ENCODE measurements around the gene ISL2. TPM values are rescaled to one million over a fixed set of nuclear protein-coding genes. Genes with fewer than 3 reads are reported as not detected.

Gene ISL2
- total and polyA plus RNA-seq, 2 of the 4 experiments (the other 2 are of a cell fraction): 1.3 to 3.6 TPM

DNA sequence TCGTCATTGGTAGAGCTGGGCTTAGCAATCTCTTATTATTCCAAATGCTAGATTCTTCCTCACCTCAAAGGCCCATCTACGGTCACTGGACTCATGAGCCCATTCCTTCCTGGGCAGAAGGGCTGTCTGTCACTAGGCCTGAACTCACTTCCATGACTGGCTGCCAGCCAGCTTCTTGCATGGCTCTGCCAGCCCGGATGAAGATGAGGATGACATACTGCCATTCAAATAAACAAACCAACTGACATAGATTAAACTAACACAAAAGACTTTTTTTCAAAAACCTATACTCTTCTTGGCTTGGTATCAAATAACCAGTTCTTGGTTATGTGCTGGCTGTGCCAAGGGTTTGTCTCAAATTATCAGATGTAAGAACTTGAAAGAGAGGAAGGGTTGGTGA is 23.8 kb downstream of the ISL2 start:
- intact Hi-C loops (cut with micrococcal nuclease): no loop called here
- Histone ChIP-seq H3K36me3 (ENCODE audit: control insufficient read depth, insufficient read depth, low read length) (no peaks in the 10 kb centered on the region), H3K18ac (ENCODE audit: low read depth, low read length) (no peak overlapping the region), H3K4me3 (ENCODE audit: insufficient read depth, low read depth, low read length) (no peak overlapping the region), H4K20me1 (ENCODE audit: insufficient read depth, low read length) (no peaks in the 10 kb centered on the region), H2BK120ac (ENCODE audit: low read depth, low read length) (no peak overlapping the region), H2BK15ac (ENCODE audit: low read depth, low read length) (no peak overlapping the region), H3K9ac (ENCODE audit: low read depth, low read length) (no peak overlapping the region), H4K91ac (ENCODE audit: insufficient read depth, low read depth, low read length) (no peak overlapping the region), H4K5ac (ENCODE audit: low read depth, low read length) (no peak overlapping the region), H2AFZ (replicated peaks; ENCODE audit: low read length, poor library complexity) (no peak overlapping the region), H3K4me2 (ENCODE audit: low read depth, low read length) (no peak overlapping the region), H3K4me1 (ENCODE audit: control insufficient read depth, insufficient read depth, low read length) (no peaks in the 10 kb centered on the region), H3K9me1 (ENCODE audit: insufficient read depth, low read length) (no peaks in the 10 kb centered on the region; the same call in 1 of the 2 replicates), H3K23ac (ENCODE audit: low read depth, low read length) (no peak overlapping the region), H2AK5ac (ENCODE audit: low read depth, low read length) (no peak overlapping the region), H2BK20ac (ENCODE audit: low read depth, low read length) (no peak overlapping the region), H3K27me3 (ENCODE audit: control insufficient read depth, insufficient read depth, low read length) (no peaks in the 10 kb centered on the region), H2AK9ac (replicated peaks; ENCODE audit: low read depth, low read length, poor library complexity) (no peak overlapping the region), H3K56ac (ENCODE audit: extremely low read depth, insufficient read depth, low read length) (no peak overlapping the region), H4K8ac (ENCODE audit: low read depth in 2 of 2, low read length in 2 of 2) (no peak overlapping the region), H2BK5ac (ENCODE audit: low read depth, low read length, poor library complexity, severe bottlenecking) (no peak overlapping the region), H3K79me1 (ENCODE audit: low read depth in 1 of 2, low read length in 2 of 2) (no peaks in the 10 kb centered on the region), H3K9me3 (ENCODE audit: control insufficient read depth, insufficient read depth, low read length) (no peaks in the 10 kb centered on the region), H3K4ac (ENCODE audit: low read depth, low read length) (no peak overlapping the region), H3K14ac (replicated peaks; ENCODE audit: low read depth, low read length) (no peak overlapping the region), H3K27ac (ENCODE audit: insufficient read depth, low read length) (no peak overlapping the region)
- DNase-seq (no peak), ATAC-seq (ENCODE audit: low read depth) (no peak)
- WGBS, 2 experiments (ENCODE audit: extremely low coverage in 2 of 2, insufficient read length in 1 of 2): no CpG with 5 or more reads among the region's 3 CpGs
- dilution Hi-C loops (cut with HindIII; ENCODE audit: low sequenced_read_pairs, unreplicated experiment): no loop called here
- POLR2A ChIA-PET (ENCODE audit: unreplicated experiment): no interaction called here
- CTCF ChIA-PET: interaction anchor here (0.7 kb wide), 1 partner anchor 11 kb away, joined by 4 read pairs; no protein-coding TSS in a partner anchor
- BruUV-seq (replicated peaks): no TSS peak
- in situ Hi-C loops (cut with MboI; ENCODE audit: low sequenced_read_pairs): no loop called here
- no peak for TF ChIP-seq FOS (IDR thresholded peaks at IDR 0.05; ENCODE audit: low read depth, low read length)
- TF ChIP-seq, protein P1, sequence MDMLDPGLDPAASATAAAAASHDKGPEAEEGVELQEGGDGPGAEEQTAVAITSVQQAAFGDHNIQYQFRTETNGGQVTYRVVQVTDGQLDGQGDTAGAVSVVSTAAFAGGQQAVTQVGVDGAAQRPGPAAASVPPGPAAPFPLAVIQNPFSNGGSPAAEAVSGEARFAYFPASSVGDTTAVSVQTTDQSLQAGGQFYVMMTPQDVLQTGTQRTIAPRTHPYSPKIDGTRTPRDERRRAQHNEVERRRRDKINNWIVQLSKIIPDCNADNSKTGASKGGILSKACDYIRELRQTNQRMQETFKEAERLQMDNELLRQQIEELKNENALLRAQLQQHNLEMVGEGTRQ (IDR thresholded peaks at IDR 0.05; ENCODE audit: low read depth, low read length): no peak
- no peak for TF ChIP-seq RCOR1 (IDR thresholded peaks at IDR 0.05; ENCODE audit: insufficient replicate concordance, low read length)
- no peak for TF ChIP-seq BHLHE40 (IDR thresholded peaks at IDR 0.05; ENCODE audit: low read depth, low read length)
- TF ChIP-seq MAFK (IDR thresholded peaks at IDR 0.05; ENCODE audit: low read depth, low read length): no peak
- TF ChIP-seq POLR2A (IDR thresholded peaks at IDR 0.05; ENCODE audit: low read depth, low read length): no peak
- no peak for TF ChIP-seq CEBPB (IDR thresholded peaks at IDR 0.05; ENCODE audit: low read depth, low read length)
- TF ChIP-seq CHD1 (IDR thresholded peaks at IDR 0.05; ENCODE audit: low read depth, low read length): no peak
- TF ChIP-seq, protein P2, sequence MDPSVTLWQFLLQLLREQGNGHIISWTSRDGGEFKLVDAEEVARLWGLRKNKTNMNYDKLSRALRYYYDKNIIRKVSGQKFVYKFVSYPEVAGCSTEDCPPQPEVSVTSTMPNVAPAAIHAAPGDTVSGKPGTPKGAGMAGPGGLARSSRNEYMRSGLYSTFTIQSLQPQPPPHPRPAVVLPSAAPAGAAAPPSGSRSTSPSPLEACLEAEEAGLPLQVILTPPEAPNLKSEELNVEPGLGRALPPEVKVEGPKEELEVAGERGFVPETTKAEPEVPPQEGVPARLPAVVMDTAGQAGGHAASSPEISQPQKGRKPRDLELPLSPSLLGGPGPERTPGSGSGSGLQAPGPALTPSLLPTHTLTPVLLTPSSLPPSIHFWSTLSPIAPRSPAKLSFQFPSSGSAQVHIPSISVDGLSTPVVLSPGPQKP (IDR thresholded peaks at IDR 0.05; ENCODE audit: borderline replicate concordance, low read depth, low read length): no peak
